Right forelimb (tissue), 1 donor: ENCODE data around the gene HMG20B.
A peak's percentile ranks its signal among the peaks of the same experiment; 100 is the strongest.

Experiments used
- DNase-seq: peaks from one replicate; pipeline ENCODE4 v3.0.0-alpha.2; 2018

HMG20B gene

DNA sequence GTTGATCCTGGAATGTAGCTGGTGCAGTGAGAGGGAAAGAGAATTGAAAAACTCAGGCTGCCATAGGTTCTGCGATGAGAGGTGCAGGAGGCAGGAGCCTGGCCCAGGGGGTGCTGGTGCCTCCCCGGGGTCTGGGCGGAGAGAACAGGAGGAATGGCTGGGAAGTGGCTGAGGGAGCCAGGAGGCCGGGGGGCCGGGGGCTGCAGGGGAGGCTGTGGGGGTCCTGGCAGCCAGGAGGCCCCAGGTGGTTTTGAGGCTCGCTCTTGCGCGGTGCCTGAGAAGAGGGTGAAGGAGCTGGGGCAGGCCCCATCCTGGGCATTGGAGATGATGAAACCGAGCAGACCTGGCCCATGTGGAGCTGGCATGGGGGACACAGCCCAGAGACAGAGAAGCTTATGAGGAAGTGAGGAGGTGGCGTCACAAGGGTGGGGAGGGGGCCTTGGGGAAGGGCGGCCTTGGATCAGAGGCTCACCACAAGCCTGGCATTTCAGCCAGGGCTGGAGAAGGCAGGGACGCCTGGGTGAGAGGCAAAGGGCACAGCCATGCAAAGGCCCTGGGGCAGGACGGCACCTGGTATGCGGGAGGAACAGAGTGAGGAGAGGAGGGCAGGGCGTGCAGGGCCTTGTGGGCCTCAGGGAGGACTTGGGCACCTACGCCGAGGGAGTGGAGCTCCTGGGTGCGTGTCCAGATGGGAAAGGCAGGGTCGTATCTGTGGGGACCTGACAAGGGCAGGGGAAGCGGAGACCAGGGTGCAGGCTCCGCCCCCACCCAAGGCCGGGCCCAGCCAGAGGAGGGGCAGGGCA is 35.1 kb upstream of the HMG20B start:
- DNase-seq, result no peak

DNA sequence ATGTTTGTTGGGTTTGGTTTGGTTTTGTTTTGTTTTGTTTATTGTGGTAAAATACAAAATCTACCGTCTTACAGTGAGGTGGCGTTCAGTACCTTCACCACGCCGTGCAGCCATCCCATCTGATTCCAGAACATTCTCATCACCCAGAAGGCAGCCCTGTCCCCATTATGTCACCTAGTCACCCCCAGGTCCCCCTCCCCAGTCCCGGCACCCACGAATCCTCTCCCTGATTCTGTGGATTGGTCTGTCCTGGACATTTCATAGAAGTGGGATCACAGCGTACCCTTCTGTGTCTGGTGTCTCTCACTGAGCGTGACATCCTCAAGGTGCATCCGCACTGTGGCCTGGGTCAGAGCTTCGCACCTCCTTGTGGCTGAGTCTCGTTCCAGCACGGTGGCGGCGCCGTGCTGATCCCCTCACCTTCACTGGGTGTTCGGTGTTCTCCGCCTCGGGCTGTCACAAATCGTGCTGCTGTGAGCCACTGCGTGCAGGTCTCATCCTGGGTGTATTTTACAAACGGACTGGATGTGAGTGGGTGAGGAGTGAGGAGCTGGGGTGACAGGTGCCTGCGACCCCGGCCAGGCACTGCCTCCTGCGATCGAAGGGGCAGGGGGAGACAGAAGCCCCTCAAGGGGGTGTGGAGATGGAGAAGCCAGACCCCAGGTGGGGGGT is 34.4 kb upstream of the HMG20B start:
- no peak for DNase-seq

DNA sequence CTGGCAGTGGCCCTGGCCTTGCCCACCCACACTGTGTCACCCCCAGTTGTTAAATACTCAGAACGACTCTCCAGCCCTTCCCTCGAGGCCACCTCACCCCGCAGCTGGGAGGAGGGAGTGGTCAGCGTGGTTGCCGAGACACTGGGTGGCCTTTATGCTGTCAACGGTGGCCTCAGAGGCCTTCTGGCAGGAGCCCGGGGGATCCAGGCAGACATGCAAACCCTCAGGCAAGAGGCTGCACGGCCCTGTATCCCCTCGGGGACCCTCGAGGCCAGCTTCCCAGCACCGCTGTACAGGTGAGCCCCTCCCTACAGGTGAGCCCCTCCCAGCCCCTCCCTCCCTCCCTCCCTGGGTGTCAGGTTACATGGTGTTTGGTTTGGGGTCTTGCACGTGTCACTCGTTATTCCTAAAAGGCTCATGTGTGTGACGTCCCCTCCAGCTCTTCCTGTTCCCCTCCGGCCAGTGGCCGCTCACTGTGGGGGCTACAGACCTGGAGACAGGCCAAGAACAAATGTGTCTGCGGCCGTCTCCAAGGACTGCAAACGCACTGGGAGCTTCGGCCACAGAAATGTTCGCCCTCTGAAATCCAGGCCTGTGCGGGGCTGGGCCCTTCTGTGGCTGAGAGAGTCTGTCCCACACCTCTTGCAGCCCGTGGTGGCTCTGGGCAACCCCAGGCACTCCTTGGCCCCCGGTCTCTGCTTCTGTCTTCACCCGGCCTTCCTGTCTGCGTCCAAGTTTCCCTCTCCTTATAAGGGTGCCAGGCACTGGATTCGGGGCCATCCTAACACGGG is 33.6 kb upstream of the HMG20B start, which contains the start of gene TEKTIP1:
Gene TEKTIP1, plus strand, starts transcription at position 210 of the 791 bp plus-strand sequence. Its CDS starts 4 bp downstream, at position 214.
- no peak for DNase-seq

DNA sequence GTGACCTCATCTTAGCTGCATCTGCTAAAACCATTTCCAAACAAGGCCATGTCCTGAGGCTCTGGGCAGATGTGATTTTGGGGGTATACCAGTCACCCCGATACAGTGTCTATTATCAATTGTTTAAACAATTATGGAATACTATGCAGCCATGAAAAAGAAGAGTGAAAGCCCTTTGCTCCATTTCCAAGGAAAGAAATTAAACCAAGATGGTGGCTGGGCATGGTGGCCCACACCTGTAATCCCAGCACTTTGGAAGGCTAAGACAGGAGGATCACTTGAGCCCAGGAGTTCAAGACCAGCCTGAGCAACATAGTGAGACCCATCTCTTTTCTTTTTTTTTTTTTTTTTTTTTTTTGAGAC is 33.0 kb upstream of the HMG20B start:
- no peak for DNase-seq

DNA sequence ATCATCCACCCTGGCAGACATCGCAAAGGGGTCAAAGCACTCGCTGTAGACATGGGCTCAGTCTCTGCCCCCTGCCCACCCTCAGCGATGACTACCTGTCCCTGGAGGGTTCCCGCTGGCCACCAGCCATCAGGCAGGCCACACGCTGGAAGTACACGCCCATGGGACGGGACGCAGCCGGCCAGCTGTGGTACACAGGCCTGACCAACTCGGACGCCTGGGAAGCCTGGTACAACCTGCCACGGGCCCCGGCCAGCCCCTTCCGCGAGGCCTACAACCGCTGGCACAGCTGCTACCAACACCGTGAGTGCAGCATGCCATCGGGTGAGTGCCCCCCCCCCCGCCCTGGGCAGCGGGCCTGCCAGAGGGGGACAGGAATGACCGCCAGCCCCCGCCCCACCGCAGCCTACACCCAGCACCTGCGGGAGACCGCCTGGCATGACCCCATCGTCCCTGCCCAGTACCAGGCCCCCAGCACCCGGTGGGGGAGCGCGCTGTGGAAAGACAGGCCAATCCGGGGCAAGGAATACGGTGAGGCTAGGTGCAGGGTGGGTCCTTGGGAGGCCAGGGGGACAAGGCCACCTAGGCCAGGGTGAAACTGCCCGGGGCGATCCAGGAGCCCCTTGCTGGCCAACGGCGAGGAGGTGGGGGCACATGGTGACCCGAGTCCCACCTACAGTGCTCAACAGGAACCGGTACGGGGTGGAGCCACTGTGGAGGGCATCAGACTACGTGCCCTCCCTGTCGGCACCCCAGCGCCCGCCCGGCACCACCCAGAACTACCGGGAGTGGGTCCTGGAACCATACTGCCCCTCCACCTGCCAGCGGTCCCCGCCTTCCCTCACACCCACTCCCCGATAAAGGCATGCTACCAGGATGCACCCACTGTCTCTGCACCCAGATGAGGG is 29.3 kb upstream of the HMG20B start:
- DNase-seq, result no peak

DNA sequence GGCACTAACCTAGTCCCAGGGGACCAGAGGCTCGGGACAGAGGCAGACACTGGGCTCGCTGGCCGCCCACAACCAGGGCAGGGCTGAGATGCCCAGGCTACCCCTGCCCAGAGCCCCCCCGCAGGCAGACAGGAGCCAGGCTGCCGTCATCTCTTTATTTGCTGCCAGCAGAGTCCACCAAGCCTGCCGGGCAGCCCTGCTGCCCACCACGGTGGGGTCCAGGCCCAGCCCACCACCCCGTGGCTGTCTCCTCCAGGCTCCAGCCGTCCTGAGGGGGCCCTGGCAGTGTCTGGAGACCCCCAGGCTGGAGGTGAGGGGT is 28.7 kb upstream of the HMG20B start:
- no peak for DNase-seq

DNA sequence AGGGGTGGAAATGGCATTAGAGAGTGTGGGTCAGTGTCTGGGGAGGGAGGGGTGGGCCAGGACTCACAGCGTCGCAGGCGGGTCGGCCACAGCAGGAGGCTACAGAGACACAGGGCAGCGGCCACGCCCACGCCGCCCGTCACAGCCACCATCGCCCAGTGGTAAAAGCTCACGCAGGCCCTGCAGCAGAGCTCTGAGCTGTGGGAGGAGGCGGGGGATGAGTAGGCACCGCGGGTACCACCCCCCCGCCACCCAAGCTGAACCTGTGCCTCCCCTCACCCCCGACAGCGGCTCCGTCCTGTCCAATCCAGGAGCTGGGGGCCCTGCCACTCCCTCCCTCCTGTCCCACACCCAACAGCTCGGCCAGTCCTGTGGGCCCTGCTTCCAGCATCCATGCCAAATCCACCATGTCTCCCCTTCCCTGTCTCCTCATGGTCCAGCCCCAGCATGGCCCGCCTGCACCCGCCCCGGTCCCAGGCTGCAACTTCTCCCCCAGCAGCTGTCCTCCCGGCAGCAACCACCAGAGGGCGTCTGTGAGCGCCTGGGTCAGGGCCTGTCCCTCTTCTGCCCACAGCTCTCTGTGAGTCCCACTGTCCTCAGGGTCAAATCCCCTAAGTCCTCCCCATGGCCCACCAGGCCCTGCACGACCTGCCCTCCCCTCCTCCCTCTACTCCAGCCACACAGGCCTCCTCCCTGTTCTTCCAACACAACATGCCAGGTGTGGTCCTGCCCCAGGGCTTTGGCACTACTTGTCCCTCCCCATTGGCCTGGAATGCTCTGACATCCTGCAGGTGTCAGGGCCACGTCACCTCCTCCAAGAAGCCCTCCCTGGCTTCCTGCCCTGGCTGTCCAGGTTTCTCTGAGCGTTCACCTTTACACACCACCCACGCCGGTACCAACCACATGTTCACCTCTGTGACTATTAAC is 27.7 kb upstream of the HMG20B start:
- DNase-seq, result peak; percentile 77

DNA sequence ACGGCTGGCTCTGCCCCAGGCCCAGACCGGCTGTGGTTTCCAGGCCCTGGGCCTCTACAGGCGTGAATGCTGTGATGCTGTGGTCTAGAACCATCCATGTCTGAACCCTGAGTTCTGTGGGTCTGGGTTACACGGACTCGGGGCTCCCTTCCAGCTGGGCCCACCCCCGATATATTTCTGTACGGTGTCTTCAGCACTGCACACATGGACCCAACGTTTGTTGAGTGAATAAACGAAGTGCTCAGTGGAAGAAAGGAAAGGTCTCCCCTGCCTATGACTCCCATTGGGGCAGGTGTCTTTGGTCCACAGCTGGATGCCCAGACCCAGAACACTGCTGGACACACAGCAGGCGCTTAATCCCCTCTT is 27.1 kb upstream of the HMG20B start:
- DNase-seq, result no peak

DNA sequence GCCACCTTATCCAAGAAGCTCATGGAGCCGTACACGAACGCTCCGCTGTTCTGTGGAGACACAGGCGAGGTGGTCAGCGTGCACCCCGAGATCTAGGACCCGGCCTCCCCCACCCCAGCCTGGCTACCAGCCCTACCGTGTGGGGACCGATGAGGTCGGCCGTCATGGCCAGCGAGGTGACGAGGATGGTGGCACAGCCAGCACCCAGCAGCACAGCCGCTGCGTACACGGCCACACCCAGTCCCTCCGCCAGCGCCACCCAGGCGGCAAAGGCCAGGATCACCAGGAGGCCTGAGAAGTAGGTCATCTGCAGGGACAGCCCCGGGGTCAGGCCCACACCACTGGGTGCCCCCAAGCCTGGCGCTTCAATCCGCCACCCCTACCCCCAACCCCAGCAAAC is 26.6 kb upstream of the HMG20B start:
- DNase-seq, result no peak

DNA sequence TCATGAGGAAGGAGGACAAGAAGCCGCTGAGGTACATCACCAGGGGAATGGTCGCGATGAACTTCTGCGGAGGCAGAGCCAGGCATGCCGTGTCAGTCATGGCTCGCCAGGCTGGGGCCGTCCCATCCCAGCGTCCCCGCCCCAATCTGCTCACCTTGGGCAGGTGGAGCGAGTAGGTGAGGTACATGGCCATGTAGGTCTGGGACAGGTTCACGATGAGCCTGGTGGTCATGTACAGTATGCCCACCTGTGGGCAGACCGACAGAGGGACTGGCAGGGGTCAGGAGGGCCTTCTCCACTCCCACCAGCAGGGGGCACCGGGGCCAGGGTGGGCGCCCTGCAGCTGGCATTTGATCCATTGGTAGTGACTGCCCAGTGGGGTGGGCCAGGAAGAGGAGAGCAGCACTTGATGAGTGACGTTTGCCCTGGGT is 25.4 kb upstream of the HMG20B start:
- DNase-seq, result no peak

DNA sequence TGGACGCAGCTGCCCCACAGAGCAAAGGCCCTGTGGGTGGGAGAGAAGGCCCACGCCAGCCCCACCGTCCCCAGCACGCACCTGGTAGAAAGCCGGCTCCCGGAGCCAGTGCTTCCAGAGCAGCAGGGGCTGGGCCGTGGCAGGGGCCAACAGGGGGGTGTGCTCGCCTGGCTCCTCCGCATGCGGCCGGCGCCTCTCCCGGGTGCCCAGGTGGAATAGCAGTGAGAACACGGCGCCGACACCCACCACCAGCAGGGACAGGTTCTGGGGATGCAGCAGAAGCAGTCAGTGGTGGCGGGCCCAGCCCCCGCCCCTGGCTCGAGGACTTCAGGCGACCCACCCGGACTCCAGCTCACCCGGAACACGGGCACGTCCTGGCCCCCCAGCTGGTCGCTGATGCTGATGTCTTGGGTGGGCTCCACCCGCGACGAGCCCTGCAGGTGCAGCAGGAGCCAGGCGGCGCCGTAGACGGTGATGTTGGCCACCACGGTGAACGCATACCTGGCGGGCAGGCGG is 24.9 kb upstream of the HMG20B start:
- no peak for DNase-seq

DNA sequence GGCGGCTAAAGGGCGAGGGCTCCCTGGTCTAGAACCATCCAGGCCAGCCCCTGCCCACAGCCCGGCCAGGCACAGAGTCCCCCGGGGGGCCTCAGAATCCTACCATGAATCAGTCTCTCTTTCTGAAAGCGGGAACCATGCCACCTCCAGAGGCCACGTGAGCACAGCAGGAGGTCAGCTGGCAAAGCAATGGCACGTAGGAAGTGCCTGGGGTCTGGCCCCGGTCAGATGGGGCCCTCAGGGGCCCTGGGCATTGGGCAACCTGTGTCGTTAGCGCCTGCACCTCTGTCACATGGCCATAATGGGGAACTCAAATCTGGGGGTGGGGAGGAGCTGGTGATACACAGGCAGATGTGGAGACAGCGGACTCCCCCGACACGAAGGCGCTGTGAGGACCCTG is 24.1 kb upstream of the HMG20B start:
- DNase-seq, result no peak

DNA sequence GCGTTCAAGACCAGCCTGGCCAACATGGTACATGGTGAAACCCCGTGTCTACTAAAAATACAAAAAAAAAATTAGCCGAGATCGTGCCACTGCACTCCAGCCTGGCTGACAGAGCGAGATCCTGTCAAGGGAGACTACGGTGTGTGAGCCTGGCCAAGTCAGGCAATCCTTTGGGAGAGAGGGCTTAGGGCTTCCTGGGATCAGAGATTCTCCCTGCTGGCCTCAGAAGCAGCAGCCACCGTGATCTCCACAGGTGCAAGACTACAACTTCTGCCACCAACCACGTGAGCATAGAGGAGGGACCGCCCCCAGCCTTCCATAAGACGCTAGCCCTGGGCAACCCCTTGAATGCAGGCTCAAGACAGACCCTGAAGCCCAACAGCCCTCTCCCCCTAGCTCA is 22.9 kb upstream of the HMG20B start:
- DNase-seq, result no peak

DNA sequence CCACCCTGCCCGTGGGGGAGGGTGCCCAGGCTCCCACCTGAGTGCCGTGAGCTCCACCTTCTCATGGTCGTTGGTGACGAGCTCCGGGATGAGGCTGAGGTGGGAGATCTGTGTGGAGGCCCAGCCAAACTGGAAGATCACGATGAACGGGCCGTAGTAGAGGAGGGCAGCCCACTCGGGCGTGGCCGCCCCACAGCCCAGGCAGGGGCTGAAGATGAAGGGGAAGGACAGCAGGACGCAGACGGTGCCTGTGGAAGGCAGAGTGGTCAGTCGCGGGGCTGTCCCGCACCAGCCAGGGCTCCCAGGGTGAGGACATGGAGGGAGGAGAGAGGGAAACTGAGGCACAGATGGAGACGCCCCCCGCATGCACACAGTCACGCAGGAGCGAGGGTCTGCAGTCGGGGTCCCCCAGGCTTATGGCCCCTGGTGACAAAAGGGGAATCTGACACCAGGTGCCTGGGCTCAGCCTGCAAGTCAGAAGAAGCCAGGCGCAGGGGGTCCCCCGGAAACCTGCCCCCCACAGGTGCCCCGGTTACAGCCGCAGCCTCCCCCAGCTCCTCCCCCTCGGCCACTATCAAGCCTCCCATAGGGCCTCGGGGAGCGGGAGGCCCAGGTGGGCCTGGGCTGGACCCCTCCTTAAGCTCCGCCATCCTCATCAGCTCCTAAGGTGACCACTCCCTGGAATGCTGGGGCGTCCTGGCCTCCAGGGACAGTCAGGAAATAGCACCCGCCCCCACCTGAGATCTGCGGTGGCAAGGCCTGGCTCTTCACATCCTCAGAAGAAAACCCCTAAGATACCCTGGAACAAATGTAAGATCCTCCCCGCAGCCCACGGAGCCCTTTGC is 21.6 kb upstream of the HMG20B start:
- DNase-seq, result no peak

DNA sequence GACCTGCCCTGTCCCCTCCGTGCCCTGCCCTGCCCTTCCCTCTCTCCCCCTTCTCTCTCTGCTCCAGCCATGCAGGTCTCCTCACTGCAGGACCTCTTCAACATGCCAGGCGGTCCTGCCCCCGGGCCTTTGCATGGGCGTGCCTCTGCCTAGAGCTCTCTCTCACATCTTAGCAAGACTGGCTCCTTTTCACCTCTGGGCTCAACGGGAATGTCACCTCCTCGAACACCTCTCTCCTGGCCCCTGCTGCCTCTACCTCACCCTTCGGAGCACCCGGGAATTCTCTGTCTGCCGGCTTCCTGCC is 21.0 kb upstream of the HMG20B start:
- no peak for DNase-seq

DNA sequence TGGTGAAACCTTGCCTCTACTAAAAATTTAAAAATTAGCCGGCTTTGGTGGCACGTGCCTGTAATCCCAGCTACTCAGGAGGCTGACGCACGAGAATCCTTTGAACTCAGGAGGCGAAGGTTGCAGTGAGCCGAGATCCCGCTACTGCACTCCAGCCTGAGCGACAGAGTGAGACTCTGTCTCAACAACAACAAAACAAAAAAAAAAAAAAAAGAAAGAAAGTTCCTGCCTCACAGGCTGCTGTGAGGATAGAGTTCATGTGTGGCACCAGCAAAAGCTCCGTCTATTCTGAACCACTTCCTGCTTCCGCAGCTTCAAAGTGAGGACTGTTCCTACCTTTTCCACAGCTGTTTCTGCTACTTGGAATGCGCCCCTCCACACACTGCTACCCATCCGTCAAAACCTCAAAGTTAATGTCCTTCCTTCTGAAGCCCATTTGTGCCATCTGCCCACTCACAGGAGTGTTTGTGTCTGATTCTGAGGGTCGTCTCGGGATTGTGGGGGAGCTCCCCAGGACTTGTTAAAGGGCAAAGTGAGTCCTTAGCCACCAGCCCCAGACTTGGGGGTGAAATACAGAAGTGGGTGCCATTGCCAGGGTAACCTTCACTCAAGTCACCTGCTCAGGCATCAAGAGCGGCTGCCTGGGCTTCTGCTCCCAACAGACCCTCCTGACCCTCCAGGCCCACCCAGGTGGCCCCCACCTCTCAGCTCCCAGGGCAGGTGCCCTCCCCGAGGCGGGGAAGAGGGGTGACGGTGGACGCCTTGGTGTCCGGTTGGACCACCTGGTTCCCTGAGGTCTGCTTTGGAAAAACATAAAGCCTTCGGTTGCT is 18.3 kb upstream of the HMG20B start:
- DNase-seq, result no peak

DNA sequence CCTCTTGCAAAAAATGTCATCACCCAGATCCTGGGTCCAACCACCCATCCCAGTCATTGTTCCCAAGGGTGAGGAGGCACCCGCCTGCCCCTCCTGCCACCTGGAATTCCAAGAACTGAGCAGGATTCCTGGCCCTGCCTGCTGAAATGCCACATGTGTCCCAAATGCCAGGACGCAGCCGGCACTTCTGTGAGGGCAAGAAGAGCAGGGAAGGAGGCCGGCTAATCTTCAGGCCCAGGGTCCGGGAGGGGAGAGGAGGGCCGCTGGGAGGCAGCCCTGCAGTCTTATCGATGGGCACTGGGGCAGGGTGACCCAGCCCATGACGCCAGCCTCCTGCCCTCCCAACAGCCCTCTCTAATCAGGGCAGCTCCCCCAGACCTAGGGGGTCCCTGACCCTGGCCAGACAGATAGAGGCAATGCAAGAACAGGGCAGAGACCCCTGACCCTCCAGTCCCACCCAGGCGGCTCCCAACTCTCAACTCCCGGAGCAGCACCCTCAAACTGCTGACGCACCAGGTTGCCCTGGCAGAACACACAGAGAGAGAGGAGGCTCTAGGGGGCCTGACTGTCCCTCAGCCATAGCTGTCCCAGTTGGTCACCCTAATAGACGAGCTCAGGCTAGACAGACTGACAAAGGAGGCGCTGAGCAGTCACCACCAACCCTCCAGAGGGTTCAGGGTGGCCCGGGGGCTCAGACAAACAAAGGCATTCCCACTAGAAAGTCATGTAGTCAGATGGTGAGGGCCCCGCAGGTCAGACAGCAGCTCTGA is 16.9 kb upstream of the HMG20B start:
- no peak for DNase-seq

DNA sequence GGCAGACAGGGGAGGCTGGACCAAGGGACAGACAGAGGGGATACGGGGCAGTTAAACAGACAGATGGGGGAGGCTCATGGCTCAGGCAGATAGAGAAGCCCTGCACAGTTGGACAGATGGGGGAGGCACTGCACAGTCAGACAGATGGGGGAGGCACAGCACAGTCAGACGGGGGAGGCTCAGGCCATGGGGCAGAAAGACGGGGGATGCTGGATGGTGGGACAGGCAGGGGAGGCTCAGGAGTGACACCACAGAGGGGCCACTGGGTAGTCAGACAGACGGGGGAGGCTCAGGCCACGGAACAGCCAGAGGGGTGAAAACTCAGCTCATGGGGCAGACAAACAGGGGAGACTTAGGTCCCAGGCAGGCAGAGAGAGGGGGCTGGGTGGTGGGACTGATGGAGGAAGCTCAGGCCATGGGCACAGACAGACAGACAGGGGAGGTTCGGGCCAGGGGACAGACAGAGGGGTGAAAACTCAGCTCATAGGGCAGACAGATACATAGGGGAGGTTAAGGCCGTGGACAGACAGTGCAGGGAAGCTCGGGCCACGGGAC is 16.2 kb upstream of the HMG20B start:
- no peak for DNase-seq
